NB4 (cell line): ENCODE data around the gene ZNF574.

Experiments used
- CTCF ChIP-seq: IDR thresholded peaks from one replicate; pipeline ENCODE4 v1.5.1; 2012; ENCODE audit warnings: low read depth, low read length
- MAX ChIP-seq: IDR thresholded peaks from 2 replicates; pipeline ENCODE4 v1.6.1; 2011; ENCODE audit warnings: low read depth, low read length
- MYC ChIP-seq: IDR thresholded peaks from 2 replicates; pipeline ENCODE4 v1.6.1; 2011; ENCODE audit warnings: low read depth, low read length
- POLR2A ChIP-seq: IDR thresholded peaks from 2 replicates; pipeline ENCODE4 v1.6.1; 2011; ENCODE audit warnings: mild to moderate bottlenecking; ENCODE audit not compliant: insufficient read length; ENCODE audit errors: extremely low read depth

DNA sequence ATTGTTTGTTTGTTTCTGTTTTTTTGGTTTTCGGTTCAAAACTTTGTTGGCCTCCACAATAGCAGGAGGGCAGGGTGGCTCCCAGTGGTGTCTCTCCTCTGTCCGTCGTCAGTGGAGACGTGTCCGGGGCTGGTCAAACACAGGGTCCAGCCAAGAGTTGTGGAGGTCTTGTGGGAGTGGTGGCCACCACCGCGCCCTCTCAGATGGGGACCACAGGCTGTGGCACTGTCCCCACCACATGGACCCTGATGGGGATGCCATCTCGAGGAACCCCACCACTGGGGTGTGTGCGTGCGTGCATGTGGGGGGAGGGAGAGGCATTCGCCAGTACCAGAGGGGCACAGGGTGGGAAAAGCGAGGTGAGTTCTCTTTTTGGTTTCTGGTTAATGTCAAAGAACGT, 13.8 kb downstream of the ZNF574 start:
- TF ChIP-seq POLR2A, result no peak
- TF ChIP-seq CTCF, result no peak
- TF ChIP-seq MAX, result no peak
- no peak for TF ChIP-seq MYC
